ENCODE measurements around the gene PARPBP. TPM values are rescaled to one million over a fixed set of nuclear protein-coding genes. Genes with fewer than 3 reads are reported as not detected.

The PARPBP gene
- total RNA-seq, 1 experiment from 2014 or later = 23.5 TPM

- POLR2A ChIA-PET = no interaction called here
- H4K20me1 ChIP-seq (ENCODE audit: insufficient read depth) = no peaks in the 10 kb centered on the region
- RAD21 ChIA-PET (ENCODE audit: low non-redundant PET in 1 of 2, low total read pairs in 2 of 2, uncharacterized antibody in 2 of 2, unreplicated experiment in 2 of 2) = no interaction called here
- peaks cover 0 to 7% of the 10 kb centered on the region in 2 experiments; a peak in 2 of 4 replicates for H3K36me3 ChIP-seq (ENCODE audit: control insufficient read depth in 1 of 2, insufficient read depth in 2 of 2, low read length in 2 of 2)
- no peak for TF ChIP-seq JUND (IDR thresholded peaks at IDR 0.05)
- TF ChIP-seq ATF3 (IDR thresholded peaks at IDR 0.05) = no peak
- TF ChIP-seq EZH2 (IDR thresholded peaks at IDR 0.05) = no peak
- no peak for TF ChIP-seq CTCF (IDR thresholded peaks at IDR 0.05 in 2 of 3, conservative IDR thresholded peaks at IDR 0.05 in 1 of 3; ENCODE audit: borderline replicate concordance in 1 of 3, insufficient read depth in 1 of 3, low read depth in 2 of 3, low read length in 2 of 3)
- TF ChIP-seq EGR1 (IDR thresholded peaks at IDR 0.05; ENCODE audit: low read depth) = no peak
- no peak for TF ChIP-seq FOSL1 (IDR thresholded peaks at IDR 0.05; ENCODE audit: low read depth)
- no peak for TF ChIP-seq ZNF274 (IDR thresholded peaks at IDR 0.05; ENCODE audit: low read depth, low read length)
- TF ChIP-seq SP1 (IDR thresholded peaks at IDR 0.05; ENCODE audit: low read depth) = no peak
- TF ChIP-seq YY1 (IDR thresholded peaks at IDR 0.05; ENCODE audit: extremely low read depth, insufficient replicate concordance, low read depth, low read length) = no peak
- TF ChIP-seq ZFX (IDR thresholded peaks at IDR 0.05) = no peak
- no peak for TF ChIP-seq SRF (IDR thresholded peaks at IDR 0.05; ENCODE audit: low read depth)
- H3K27ac ChIP-seq (ENCODE audit: low read depth, low read length) = no peak overlapping the region
- H3K9ac ChIP-seq (ENCODE audit: low read length) = no peak overlapping the region
- H3K79me2 ChIP-seq (ENCODE audit: insufficient read depth, low read length) = no peaks in the 10 kb centered on the region
- CTCF ChIA-PET = no interaction called here
- H3K4me3 ChIP-seq (replicated peaks in 1 of 2; ENCODE audit: low read depth in 1 of 2, low read length in 2 of 2) = no peak overlapping the region
- ATAC-seq (no peak), DNase-seq (ENCODE audit: low read depth, low spot score) (no peak)
- intact Hi-C loops (cut with micrococcal nuclease) = no loop called here
- H3K4me2 ChIP-seq (ENCODE audit: low read length) = no peak overlapping the region
- H3K27me3 ChIP-seq (ENCODE audit: insufficient read depth, low read length) = no peaks in the 10 kb centered on the region
- no peaks in the 10 kb centered on the region for H3K9me2 ChIP-seq (ENCODE audit: insufficient read depth)
- H2AFZ ChIP-seq (ENCODE audit: low read depth, low read length, poor library complexity, severe bottlenecking) = no peak overlapping the region
- no peaks in the 10 kb centered on the region for H3K4me1 ChIP-seq (ENCODE audit: control insufficient read depth in 1 of 2, insufficient read depth in 2 of 2, low read length in 2 of 2)
- no TSS peak for BruUV-seq (replicated peaks)
- H3K9me3 ChIP-seq (ENCODE audit: control insufficient read depth in 1 of 2, insufficient read depth in 1 of 2, low read depth in 1 of 2, low read length in 2 of 2) = no peaks in the 10 kb centered on the region
These were observed 48.0 kb downstream of the PARPBP start for GRCh38 chr12:102167821-102168604.

Measured in HCT116 (cell line).